Neuron (in vitro differentiated cells): Measurements from ENCODE around the gene IFIT1.
A peak's percentile ranks its signal among the peaks of the same experiment; 100 is the strongest.

Experiments used
- H2AFZ ChIP-seq: one replicate; pipeline ENCODE4 v1.6.1; 2013; ENCODE audit warnings: low read depth, mild to moderate bottlenecking, inconsistent platforms, low read length, moderate library complexity
- H3K27me3 ChIP-seq: one replicate; pipeline ENCODE4 v1.6.1; 2013; ENCODE audit warnings: low read length; ENCODE audit not compliant: insufficient read depth
- H3K36me3 ChIP-seq: one replicate; pipeline ENCODE4 v1.6.1; 2013; ENCODE audit warnings: low read length; ENCODE audit not compliant: insufficient read depth
- H3K4me1 ChIP-seq: one replicate; pipeline ENCODE4 v1.6.1; 2013; ENCODE audit warnings: low read length; ENCODE audit not compliant: insufficient read depth
- H3K4me3 ChIP-seq: 2 replicates; pipeline ENCODE4 v1.5.1; 2013; ENCODE audit warnings: mild to moderate bottlenecking, low read length, moderate library complexity
- H3K9me3 ChIP-seq: one replicate; pipeline ENCODE4 v1.6.1; 2013; ENCODE audit warnings: low read length

IFIT1 gene

GRCh38 chr10:89351780-89352597, 40.4 kb upstream of the IFIT1 start:
- Histone ChIP-seq H3K9me3 (peaks cover 2% of the 10 kb centered on the region), H3K36me3 (no peaks in the 10 kb centered on the region), H3K4me1 (peaks cover 55% of the 10 kb centered on the region), H3K4me3 (no peak overlapping the region), H3K27me3 (no peaks in the 10 kb centered on the region), H2AFZ (peak overlapping the region; percentile 57)

DNA sequence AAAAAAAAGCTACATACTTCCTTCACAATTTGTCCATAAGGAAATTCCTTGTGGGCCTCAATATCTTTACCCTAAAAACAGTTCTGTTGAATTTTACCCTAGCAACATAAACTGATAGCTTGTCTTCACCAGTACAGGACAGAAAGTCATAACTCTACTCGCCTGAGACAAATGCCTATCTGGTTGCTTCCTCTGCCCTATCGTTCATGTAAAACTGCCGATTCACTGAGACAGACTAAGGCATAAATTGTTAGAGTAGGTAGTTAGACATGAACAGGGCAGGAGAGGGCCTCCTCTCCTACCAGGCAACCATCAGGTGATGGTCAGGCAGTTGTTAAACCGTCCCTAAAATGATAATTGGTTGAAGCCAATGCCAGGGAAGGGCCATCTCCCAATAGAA, 39.6 kb upstream of the IFIT1 start:
- Histone ChIP-seq H3K27me3 (no peaks in the 10 kb centered on the region), H3K9me3 (peaks cover 2% of the 10 kb centered on the region), H3K36me3 (no peaks in the 10 kb centered on the region), H3K4me3 (no peak overlapping the region), H2AFZ (no peak overlapping the region), H3K4me1 (peaks cover 58% of the 10 kb centered on the region)

DNA sequence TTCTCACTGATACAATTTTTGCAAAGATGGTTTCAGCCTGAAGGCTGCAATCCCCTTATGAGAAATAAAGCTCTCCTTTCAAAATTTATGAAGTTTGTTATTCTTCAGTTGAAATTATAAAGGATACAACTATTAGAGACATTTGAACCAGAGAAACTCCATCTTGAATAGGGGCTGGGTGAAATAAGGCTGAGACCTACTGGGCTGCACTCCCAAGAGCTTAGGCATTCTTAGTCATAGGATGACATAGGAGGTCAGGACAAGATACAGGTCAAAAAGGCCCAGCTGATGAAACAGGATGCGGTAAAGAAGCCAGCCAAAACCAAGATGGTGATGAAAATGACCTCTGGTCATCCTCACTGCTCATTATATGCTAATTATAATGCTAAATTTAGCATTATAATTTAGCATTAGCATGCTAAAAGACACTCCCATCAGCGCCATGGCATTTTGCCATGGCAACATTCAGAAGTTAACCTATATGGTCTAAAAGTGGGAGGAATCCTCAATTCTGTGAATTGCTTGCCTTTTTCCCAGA, 37.0 kb upstream of the IFIT1 start:
- H3K4me3 ChIP-seq = no peak overlapping the region
- H3K27me3 ChIP-seq = no peaks in the 10 kb centered on the region
- H3K36me3 ChIP-seq = no peaks in the 10 kb centered on the region
- H3K4me1 ChIP-seq = peaks cover 47% of the 10 kb centered on the region
- peaks cover 2% of the 10 kb centered on the region for H3K9me3 ChIP-seq
- H2AFZ ChIP-seq = no peak overlapping the region

DNA sequence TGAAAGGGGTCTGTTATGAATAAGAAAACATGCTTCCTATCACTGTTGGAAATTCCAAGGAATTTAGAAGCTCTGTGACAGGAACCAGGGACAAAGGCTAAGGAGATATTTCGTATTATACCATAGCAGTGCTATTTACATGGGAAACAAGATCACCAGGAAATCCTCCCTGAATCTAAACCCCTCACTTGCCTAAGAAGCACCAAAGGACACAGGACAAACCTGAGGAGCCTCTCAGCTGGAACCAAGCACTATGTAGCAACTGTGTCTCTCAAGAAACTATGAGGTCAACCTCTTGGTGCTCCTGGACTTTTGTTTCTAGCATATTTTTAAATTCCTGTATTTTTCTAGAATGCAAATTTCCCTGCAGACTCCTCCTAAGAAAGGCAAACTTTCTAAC, 35.3 kb upstream of the IFIT1 start:
- H3K36me3 ChIP-seq = no peaks in the 10 kb centered on the region

GRCh38 chr10:89357975-89358374, 34.4 kb upstream of the IFIT1 start:
- Histone ChIP-seq H3K36me3 (no peaks in the 10 kb centered on the region), H3K27me3 (no peaks in the 10 kb centered on the region), H3K4me1 (peaks cover 29% of the 10 kb centered on the region), H2AFZ (no peak overlapping the region), H3K9me3 (peaks cover 2% of the 10 kb centered on the region), H3K4me3 (no peak overlapping the region)

More for the DNA sequence above, 35.3 kb upstream of the IFIT1 start:
- H3K4me1 ChIP-seq = peaks cover 33% of the 10 kb centered on the region
- H2AFZ ChIP-seq = no peak overlapping the region
- H3K9me3 ChIP-seq = peaks cover 2% of the 10 kb centered on the region
- H3K27me3 ChIP-seq = no peaks in the 10 kb centered on the region
- H3K4me3 ChIP-seq = no peak overlapping the region

DNA sequence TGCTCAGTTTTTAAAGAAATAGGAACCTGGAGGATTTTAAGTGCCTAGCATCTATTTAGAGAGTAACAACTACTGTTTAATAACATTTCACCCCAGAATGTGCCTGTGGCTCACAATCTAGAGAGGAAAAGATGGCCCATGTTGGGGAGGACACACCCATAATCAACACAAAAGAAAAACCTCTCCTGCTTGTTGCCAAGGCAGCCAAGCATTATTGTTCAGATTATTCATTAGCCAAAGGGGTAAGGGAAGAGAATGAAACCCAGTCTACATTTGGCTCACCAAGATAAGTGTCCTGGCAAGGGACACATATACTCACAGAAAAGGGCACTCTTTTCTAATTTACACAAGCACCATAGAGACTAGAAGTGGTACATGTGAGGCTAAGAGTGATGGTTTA, 32.3 kb upstream of the IFIT1 start:
- H3K4me3 ChIP-seq = no peak overlapping the region
- H3K4me1 ChIP-seq = peaks cover 24% of the 10 kb centered on the region
- no peak overlapping the region for H2AFZ ChIP-seq

DNA sequence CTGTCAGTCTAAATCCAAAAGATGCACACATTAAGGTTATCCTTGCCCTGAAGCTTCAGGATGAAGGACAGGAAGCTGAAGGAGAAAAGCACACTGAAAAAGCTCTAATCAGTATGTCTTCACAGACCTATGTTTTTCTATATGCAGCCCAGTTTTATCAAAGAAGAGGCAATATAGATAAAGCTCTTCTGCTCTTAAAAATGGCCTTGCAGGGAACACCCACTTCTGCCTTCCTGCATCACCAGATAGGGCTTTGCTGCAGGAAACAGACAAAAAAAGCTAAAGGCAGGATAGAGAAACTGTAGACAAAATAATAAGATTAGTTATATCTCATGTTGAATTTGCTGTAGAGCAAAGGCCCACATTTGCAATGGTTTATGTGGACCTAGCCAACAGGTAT, 29.5 kb upstream of the IFIT1 start:
- H3K9me3 ChIP-seq = no peaks in the 10 kb centered on the region
- H2AFZ ChIP-seq = no peak overlapping the region
- no peaks in the 10 kb centered on the region for H3K27me3 ChIP-seq
- no peaks in the 10 kb centered on the region for H3K36me3 ChIP-seq
- H3K4me1 ChIP-seq = peaks cover 12% of the 10 kb centered on the region
- no peak overlapping the region for H3K4me3 ChIP-seq

More for the DNA sequence above, 32.3 kb upstream of the IFIT1 start:
- H3K27me3 ChIP-seq = no peaks in the 10 kb centered on the region
- H3K36me3 ChIP-seq = no peaks in the 10 kb centered on the region
- no peaks in the 10 kb centered on the region for H3K9me3 ChIP-seq

DNA sequence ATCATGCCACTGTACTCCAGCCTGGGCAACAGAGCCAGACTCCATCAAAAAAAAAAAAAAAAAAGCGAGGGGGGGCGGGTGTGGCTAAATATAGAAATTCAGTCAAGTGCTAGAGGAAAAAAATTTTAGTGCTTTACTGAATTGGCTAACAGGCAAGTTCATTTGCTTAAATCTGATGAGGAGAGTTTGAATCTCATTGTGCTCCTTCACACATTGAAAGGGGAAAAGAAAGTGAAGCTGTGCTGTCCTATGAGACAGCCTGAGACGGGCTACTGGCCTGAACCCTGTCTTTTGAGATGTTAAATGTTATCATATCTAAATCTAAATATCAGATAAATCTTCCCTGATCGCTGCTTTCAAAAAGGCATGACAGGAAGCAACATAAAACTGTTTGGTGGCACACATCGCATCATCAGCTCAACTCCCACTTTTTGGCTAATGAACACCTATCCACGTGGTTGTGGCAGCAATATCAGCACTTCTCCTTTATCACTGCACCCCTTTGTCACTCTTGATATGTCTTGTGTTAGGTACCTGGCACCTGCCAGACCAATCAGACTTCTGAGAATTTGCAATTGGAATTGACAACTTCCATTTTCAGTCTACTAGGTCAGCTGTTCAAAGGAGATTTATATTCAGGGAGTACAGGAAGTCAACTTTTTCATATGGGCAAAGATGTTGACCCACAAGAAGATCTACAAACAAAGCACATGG, 28.5 kb upstream of the IFIT1 start:
- no peaks in the 10 kb centered on the region for H3K27me3 ChIP-seq
- no peak overlapping the region for H3K4me3 ChIP-seq
- no peaks in the 10 kb centered on the region for H3K36me3 ChIP-seq
- H3K4me1 ChIP-seq = peaks cover 17% of the 10 kb centered on the region
- H3K9me3 ChIP-seq = no peaks in the 10 kb centered on the region
- H2AFZ ChIP-seq = no peak overlapping the region

GRCh38 chr10:89364531-89364930, 27.9 kb upstream of the IFIT1 start:
- H3K27me3 ChIP-seq = no peaks in the 10 kb centered on the region
- H3K4me3 ChIP-seq = no peak overlapping the region
- no peak overlapping the region for H2AFZ ChIP-seq
- H3K4me1 ChIP-seq = peaks cover 23% of the 10 kb centered on the region
- no peaks in the 10 kb centered on the region for H3K9me3 ChIP-seq
- no peaks in the 10 kb centered on the region for H3K36me3 ChIP-seq

DNA sequence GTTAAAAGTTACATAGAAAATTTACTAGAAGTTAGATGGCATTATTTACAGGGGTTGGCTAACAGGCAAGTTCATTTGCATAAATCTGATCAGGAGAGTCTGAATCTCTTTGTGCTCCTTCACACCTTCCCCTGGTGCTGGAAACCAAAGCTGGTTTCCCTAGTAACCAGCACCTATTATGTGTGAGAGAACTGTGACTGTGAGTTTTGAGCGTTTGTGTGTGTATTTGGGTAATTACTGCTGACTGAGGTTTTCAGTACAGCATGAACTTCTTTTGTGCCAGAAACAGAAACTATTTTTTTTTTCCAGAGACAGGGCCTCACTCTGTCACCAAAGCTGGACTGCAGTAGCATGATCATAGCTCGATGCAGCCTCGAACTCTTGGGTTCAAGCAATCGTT, 24.9 kb upstream of the IFIT1 start:
- H3K9me3 ChIP-seq = no peaks in the 10 kb centered on the region
- peaks cover 19% of the 10 kb centered on the region for H3K4me1 ChIP-seq
- no peak overlapping the region for H2AFZ ChIP-seq
- no peaks in the 10 kb centered on the region for H3K36me3 ChIP-seq
- H3K4me3 ChIP-seq = no peak overlapping the region
- H3K27me3 ChIP-seq = no peaks in the 10 kb centered on the region

GRCh38 chr10:89368129-89368528, 24.3 kb upstream of the IFIT1 start:
- H2AFZ ChIP-seq = no peak overlapping the region
- H3K9me3 ChIP-seq = no peaks in the 10 kb centered on the region
- no peaks in the 10 kb centered on the region for H3K36me3 ChIP-seq
- peaks cover 19% of the 10 kb centered on the region for H3K4me1 ChIP-seq
- no peak overlapping the region for H3K4me3 ChIP-seq
- H3K27me3 ChIP-seq = no peaks in the 10 kb centered on the region

DNA sequence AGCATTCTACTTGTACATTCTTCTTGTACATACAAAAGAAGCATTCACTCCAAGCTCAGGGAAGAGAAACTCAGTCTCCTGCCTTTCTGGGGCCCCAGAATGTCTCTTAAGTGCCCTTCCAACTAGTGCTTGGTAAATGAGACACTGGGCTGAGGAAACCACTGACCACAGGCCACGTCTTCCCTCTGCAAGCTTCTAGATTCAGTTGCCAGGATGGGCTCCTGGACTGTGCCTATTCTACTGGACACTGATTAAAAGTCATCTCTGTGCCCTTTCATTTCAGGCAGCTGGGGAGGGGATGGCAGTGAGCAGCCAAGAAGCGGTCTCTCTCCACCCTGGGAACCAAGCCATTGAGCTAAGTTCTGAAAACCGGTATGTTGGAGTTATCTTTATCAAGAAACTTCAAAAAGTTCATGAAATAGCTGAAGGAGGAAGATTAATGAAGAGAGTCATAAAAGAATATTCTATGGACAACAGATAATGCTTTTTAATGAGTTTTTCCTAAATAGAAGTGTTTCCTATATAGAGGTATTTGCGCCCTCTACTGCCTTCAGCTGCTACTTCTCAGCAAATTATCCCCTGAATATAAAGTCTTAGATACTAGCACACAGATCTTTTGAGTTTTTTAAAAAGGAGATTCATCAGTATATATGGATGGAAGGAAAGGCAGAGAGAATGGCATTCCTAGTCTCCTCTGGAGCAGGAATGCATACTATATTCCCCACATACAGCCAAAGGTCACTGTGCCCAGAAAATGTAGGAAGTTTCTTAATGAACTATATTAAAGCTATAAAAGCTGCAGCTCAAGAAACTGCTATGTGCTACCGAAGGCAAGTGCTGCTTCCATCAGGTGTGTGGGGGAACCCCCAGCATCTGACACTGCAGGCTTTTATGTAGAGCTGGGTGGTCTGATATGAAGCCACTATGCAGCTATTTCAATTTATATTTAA, 23.0 kb upstream of the IFIT1 start:
- H3K9me3 ChIP-seq = no peaks in the 10 kb centered on the region
- H3K4me1 ChIP-seq = peaks cover 25% of the 10 kb centered on the region
- no peak overlapping the region for H3K4me3 ChIP-seq
- H2AFZ ChIP-seq = no peak overlapping the region
- H3K27me3 ChIP-seq = no peaks in the 10 kb centered on the region
- no peaks in the 10 kb centered on the region for H3K36me3 ChIP-seq
